ENCODE data around the gene HDHD3.

HDHD3 gene

GRCh38 chr9:113403646-113404045 is 26.9 kb upstream of the HDHD3 start:
- no peak overlapping the region for H3K4me2 ChIP-seq (ENCODE audit: low read length)
- H3K27me3 ChIP-seq (ENCODE audit: control insufficient read depth, low read length), result no peaks in the 10 kb centered on the region
- no peak overlapping the region for H3K4me3 ChIP-seq (ENCODE audit: low read length)
- peaks cover 28% of the 10 kb centered on the region for H3K4me1 ChIP-seq (ENCODE audit: control insufficient read depth, low read length)
- H3K36me3 ChIP-seq (ENCODE audit: control insufficient read depth, low read length), result peaks cover 17% of the 10 kb centered on the region
- peaks cover 21% of the 10 kb centered on the region for H3F3A ChIP-seq (ENCODE audit: control insufficient read depth, insufficient read depth)
- H3K9me2 ChIP-seq (replicated peaks; ENCODE audit: control insufficient read depth, low read length), result no peaks in the 10 kb centered on the region
- TF ChIP-seq CTCF (IDR thresholded peaks at IDR 0.05; ENCODE audit: low read depth, low read length, poor library complexity, severe bottlenecking), result no peak
- no peak for TF ChIP-seq EZH2phosphoT487 (IDR thresholded peaks at IDR 0.05; ENCODE audit: borderline replicate concordance, low read length)
- peaks cover 18% of the 10 kb centered on the region for H3K79me2 ChIP-seq (ENCODE audit: control insufficient read depth, low read length)
- no peak overlapping the region for H3K27ac ChIP-seq (ENCODE audit: low read depth, low read length)
- H4K20me1 ChIP-seq (ENCODE audit: control insufficient read depth, insufficient read depth, low read depth, low read length), result no peaks in the 10 kb centered on the region
- H3K9me3 ChIP-seq (ENCODE audit: control insufficient read depth, insufficient read depth, low read length), result no peaks in the 10 kb centered on the region

GRCh38 chr9:113401027-113401792 is 24.4 kb upstream of the HDHD3 start, which contains the start of gene ALAD:
Gene ALAD (minus strand): TSS chr9:113401284. CDS start chr9:113393559, 7,725 bp downstream.
- Histone ChIP-seq H3K4me1 (ENCODE audit: control insufficient read depth, low read length) (peaks cover 12% of the 10 kb centered on the region), H3K27ac (ENCODE audit: low read depth, low read length) (no peak within 1 kb of the TSS), H3K36me3 (ENCODE audit: control insufficient read depth, low read length) (no peaks in the 10 kb centered on the region), H3F3A (ENCODE audit: control insufficient read depth, insufficient read depth) (peaks cover 5% of the 10 kb centered on the region; the same call in 1 of the 2 replicates), H3K4me3 (ENCODE audit: low read length) (peak within 1 kb of the TSS; percentile 89), H3K4me2 (ENCODE audit: low read length) (peak within 1 kb of the TSS; percentile 68), H3K27me3 (ENCODE audit: control insufficient read depth, low read length) (no peaks in the 10 kb centered on the region), H3K79me2 (ENCODE audit: control insufficient read depth, low read length) (peaks cover 3% of the 10 kb centered on the region; the same call in 1 of the 2 replicates), H4K20me1 (ENCODE audit: control insufficient read depth, insufficient read depth, low read depth, low read length) (no peaks in the 10 kb centered on the region), H3K9me3 (ENCODE audit: control insufficient read depth, insufficient read depth, low read length) (no peaks in the 10 kb centered on the region), H3K9me2 (replicated peaks; ENCODE audit: control insufficient read depth, low read length) (no peaks in the 10 kb centered on the region)
- TF ChIP-seq CTCF (IDR thresholded peaks at IDR 0.05; ENCODE audit: low read depth, low read length, poor library complexity, severe bottlenecking) (peak; percentile 85), EZH2phosphoT487 (IDR thresholded peaks at IDR 0.05; ENCODE audit: borderline replicate concordance, low read length) (no peak)

GRCh38 chr9:113399646-113400200 is 22.9 kb upstream of the HDHD3 start:
- no peak overlapping the region; the same call in 1 of the 2 replicates for H3K4me3 ChIP-seq (ENCODE audit: low read length)
- H3K79me2 ChIP-seq (ENCODE audit: control insufficient read depth, low read length), result peaks cover 3% of the 10 kb centered on the region; the same call in 1 of the 2 replicates
- peaks cover 5% of the 10 kb centered on the region; the same call in 1 of the 2 replicates for H3F3A ChIP-seq (ENCODE audit: control insufficient read depth, insufficient read depth)
- no peaks in the 10 kb centered on the region for H3K9me2 ChIP-seq (replicated peaks; ENCODE audit: control insufficient read depth, low read length)
- H3K27ac ChIP-seq (ENCODE audit: low read depth, low read length), result no peak overlapping the region
- no peaks in the 10 kb centered on the region for H3K27me3 ChIP-seq (ENCODE audit: control insufficient read depth, low read length)
- no peaks in the 10 kb centered on the region for H3K36me3 ChIP-seq (ENCODE audit: control insufficient read depth, low read length)
- peaks cover 12% of the 10 kb centered on the region for H3K4me1 ChIP-seq (ENCODE audit: control insufficient read depth, low read length)
- H4K20me1 ChIP-seq (ENCODE audit: control insufficient read depth, insufficient read depth, low read depth, low read length), result no peaks in the 10 kb centered on the region
- no peak for TF ChIP-seq CTCF (IDR thresholded peaks at IDR 0.05; ENCODE audit: low read depth, low read length, poor library complexity, severe bottlenecking)
- no peak for TF ChIP-seq EZH2phosphoT487 (IDR thresholded peaks at IDR 0.05; ENCODE audit: borderline replicate concordance, low read length)
- H3K4me2 ChIP-seq (ENCODE audit: low read length), result peak overlapping the region; percentile 66
- no peaks in the 10 kb centered on the region for H3K9me3 ChIP-seq (ENCODE audit: control insufficient read depth, insufficient read depth, low read length)

Measured in DOHH2 (cell line).